Renal cortex interstitium (tissue), 11 donors: ENCODE measurements around the gene EXD1. TPM values are rescaled to one million over a fixed set of nuclear protein-coding genes. Genes with fewer than 3 reads are reported as not detected.
A peak's percentile ranks its signal among the peaks of the same experiment; 100 is the strongest.
"Not testable (repeated sequence)": the region's sequence is repeated elsewhere in the genome, so short reads cannot be mapped to it uniquely, and the experiment has no call there.

Source experiments
- DNase-seq, 11 donors: peaks; one replicate each; pipeline ENCODE4 v3.0.0-alpha.2; 2013; ENCODE audit warnings: low read depth in 9 of 11, low spot score in 4 of 11; ENCODE audit errors: extremely low read depth in 1 of 11
- polyA plus RNA-seq, 3 donors: library from polyadenylated mRNA; unstranded; fragments of 120-200 nt; gene quantifications; one replicate each; pipeline ENCODE4 v1.2.1, GENCODE V29; 2013; ENCODE audit not compliant: insufficient read length in 3 of 3

EXD1 gene
- polyA plus RNA-seq, 3 donors, result not detected

- no peak for DNase-seq
These were observed 5.4 kb upstream of the EXD1 start for GRCh38 chr15:41235929-41236328.

- not testable (repeated sequence) for DNase-seq
These were observed 4.7 kb upstream of the EXD1 start for GRCh38 chr15:41235228-41235627.

- DNase-seq, result no peak
These were observed 2.8 kb upstream of the EXD1 start for GRCh38 chr15:41233367-41233771.

GRCh38 chr15:41231422-41232226, 1.1 kb upstream of the EXD1 start:
- peak in 4 of 11 donors; percentile 6 to 32 (median 24) for DNase-seq

- DNase-seq, result no peak
These were observed 260 bp downstream of the EXD1 start for GRCh38 chr15:41230345-41230649.

GRCh38 chr15:41219381-41219780, 11.2 kb downstream of the EXD1 start:
- DNase-seq, result no peak

GRCh38 chr15:41218851-41219250, 11.7 kb downstream of the EXD1 start:
- DNase-seq, result no peak

GRCh38 chr15:41215708-41216107, 14.8 kb downstream of the EXD1 start:
- DNase-seq, result no peak

- no peak for DNase-seq
These were observed 22.7 kb downstream of the EXD1 start for GRCh38 chr15:41207687-41208448.

- no peak for DNase-seq
These were observed 25.2 kb downstream of the EXD1 start for GRCh38 chr15:41205315-41205714.

- no peak for DNase-seq
These were observed 27.2 kb downstream of the EXD1 start for GRCh38 chr15:41203395-41203794.

GRCh38 chr15:41199470-41199869, 31.1 kb downstream of the EXD1 start:
- DNase-seq, result no peak

GRCh38 chr15:41194444-41194843, 36.1 kb downstream of the EXD1 start:
- DNase-seq, result no peak

- DNase-seq, result no peak
These were observed 47.0 kb downstream of the EXD1 start for GRCh38 chr15:41183581-41183980.

GRCh38 chr15:41182266-41182665, 48.3 kb downstream of the EXD1 start:
- no peak for DNase-seq

GRCh38 chr15:41180206-41180789, 50.3 kb downstream of the EXD1 start:
- DNase-seq, result no peak

- no peak for DNase-seq
These were observed 60.8 kb downstream of the EXD1 start for GRCh38 chr15:41169781-41170180.

GRCh38 chr15:41169086-41169485, 61.5 kb downstream of the EXD1 start:
- DNase-seq, result no peak

- DNase-seq, result no peak
These were observed 68.8 kb downstream of the EXD1 start for GRCh38 chr15:41161736-41162135.

GRCh38 chr15:41161336-41161735, 69.2 kb downstream of the EXD1 start:
- no peak for DNase-seq
